ENCODE data around the gene TMEM203.

The TMEM203 gene

GRCh38 chr9:137178939-137179630, 26.4 kb downstream of the TMEM203 start:
- no peak for DNase-seq (ENCODE audit: low read depth in 2 of 2)

- no peak for DNase-seq (ENCODE audit: low read depth in 2 of 2)
Observed at GRCh38 chr9:137178201-137178938, 27.1 kb downstream of the TMEM203 start.

GRCh38 chr9:137176302-137177182, 28.9 kb downstream of the TMEM203 start:
- no peak for DNase-seq (ENCODE audit: low read depth in 2 of 2)

- no peak for DNase-seq (ENCODE audit: low read depth in 2 of 2)
Observed at GRCh38 chr9:137175345-137175961, 30.0 kb downstream of the TMEM203 start.

- DNase-seq (ENCODE audit: low read depth in 2 of 2) = no peak
Observed at GRCh38 chr9:137174722-137175293, 30.6 kb downstream of the TMEM203 start.

GRCh38 chr9:137173796-137174664, 31.4 kb downstream of the TMEM203 start:
- DNase-seq (ENCODE audit: low read depth in 2 of 2) = no peak

GRCh38 chr9:137172901-137173795, 32.3 kb downstream of the TMEM203 start:
- no peak for DNase-seq (ENCODE audit: low read depth in 2 of 2)

- no peak for DNase-seq (ENCODE audit: low read depth in 2 of 2)
Observed at GRCh38 chr9:137171149-137171900, 34.1 kb downstream of the TMEM203 start.

- DNase-seq (ENCODE audit: low read depth in 2 of 2) = no peak
Observed at GRCh38 chr9:137170486-137171148, 34.8 kb downstream of the TMEM203 start.

- no peak for DNase-seq (ENCODE audit: low read depth in 2 of 2)
Observed at GRCh38 chr9:137169896-137170358, 35.5 kb downstream of the TMEM203 start, which contains the start of gene LRRC26. LRRC26 (minus strand) TSS chr9:137170051; CDS start chr9:137169943, 108 bp downstream.

- no peak for DNase-seq (ENCODE audit: low read depth in 2 of 2)
Observed at GRCh38 chr9:137168904-137169856, 36.3 kb downstream of the TMEM203 start.

- DNase-seq (ENCODE audit: low read depth in 2 of 2) = no peak
Observed at GRCh38 chr9:137168573-137168903, 36.9 kb downstream of the TMEM203 start.

- no peak for DNase-seq (ENCODE audit: low read depth in 2 of 2)
Observed at GRCh38 chr9:137167747-137168572, 37.5 kb downstream of the TMEM203 start.

GRCh38 chr9:137167277-137167746, 38.1 kb downstream of the TMEM203 start:
- DNase-seq (ENCODE audit: low read depth in 2 of 2) = no peak

- DNase-seq (ENCODE audit: low read depth in 2 of 2) = no peak
Observed at GRCh38 chr9:137166380-137167229, 38.8 kb downstream of the TMEM203 start.
